HG02981 (cell line): ENCODE data around the gene NMNAT1.
"Not testable (repeated sequence)": the region's sequence is repeated elsewhere in the genome, so short reads cannot be mapped to it uniquely, and the experiment has no call there.

ENCODE experiments used
- ATAC-seq: cut with Tn5 transposase; IDR thresholded peaks from one replicate; pipeline ENCODE4 v1.9.1; 2021; ENCODE audit warnings: mild to moderate bottlenecking, moderate library complexity; ENCODE audit not compliant: unreplicated experiment

The NMNAT1 gene

GRCh38 chr1:10007169-10007568, 63.9 kb downstream of the NMNAT1 start:
- no peak for ATAC-seq

DNA sequence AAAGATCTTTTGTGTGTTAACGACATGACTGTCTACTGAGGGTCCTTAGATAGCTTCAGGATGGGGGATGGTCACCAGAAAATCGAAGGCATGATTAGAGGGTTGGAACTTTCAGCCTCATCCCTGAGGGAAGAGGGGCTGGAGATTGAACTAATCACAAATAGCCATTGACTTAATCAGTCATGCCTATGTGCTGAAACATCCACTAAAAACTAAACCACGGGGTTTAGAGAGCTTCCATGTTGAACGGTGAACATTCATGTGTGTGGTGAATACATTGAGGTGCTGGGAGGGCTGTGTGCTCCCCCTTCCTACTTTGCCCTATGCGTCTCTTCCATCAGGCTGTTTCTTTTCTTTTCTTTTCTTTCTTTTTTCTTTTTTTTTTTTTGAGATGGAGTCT, 70.7 kb downstream of the NMNAT1 start:
- ATAC-seq = no peak

- ATAC-seq = no peak
Observed at GRCh38 chr1:10019561-10019960, 76.3 kb downstream of the NMNAT1 start.

DNA sequence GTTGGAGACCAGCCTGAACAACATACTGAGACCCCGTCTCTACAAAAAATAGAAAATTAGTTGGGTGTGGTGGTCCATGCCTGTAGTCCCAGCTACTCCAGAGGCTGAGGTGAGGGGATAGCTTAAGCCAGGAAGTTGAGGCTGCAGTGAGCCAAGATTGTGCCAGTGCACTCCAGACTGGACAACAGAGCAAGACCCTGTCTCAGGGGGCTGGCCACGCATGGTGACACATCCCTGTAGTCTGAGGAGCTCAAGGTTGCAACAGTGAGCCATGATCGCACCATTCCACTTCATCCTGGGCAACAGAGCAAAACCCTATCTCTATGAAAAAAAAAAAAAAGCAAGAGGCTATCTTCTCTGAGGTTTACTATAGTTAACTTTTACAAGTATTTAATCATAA, 76.8 kb downstream of the NMNAT1 start:
- ATAC-seq = no peak

GRCh38 chr1:10020678-10021077, 77.4 kb downstream of the NMNAT1 start:
- not testable (repeated sequence) for ATAC-seq

DNA sequence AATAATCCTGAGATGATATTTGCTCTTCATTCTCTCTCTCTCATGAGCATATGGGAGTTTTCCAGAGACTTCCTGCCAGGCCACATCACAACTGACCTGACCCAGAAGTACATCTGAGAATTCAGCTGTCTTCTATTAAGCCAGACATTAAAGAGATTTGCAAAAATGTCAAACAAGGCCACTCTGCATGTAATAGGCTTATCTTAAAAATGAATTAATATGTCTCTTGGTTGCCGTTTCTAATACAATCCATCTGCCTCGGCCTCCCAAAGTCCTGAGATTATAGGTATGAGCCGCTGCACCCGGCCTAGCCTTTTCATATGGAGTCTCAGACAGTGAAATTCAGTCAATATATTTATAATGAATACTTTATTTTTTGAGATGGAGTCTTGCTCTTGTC, 78.7 kb downstream of the NMNAT1 start:
- ATAC-seq = not testable (repeated sequence)

DNA sequence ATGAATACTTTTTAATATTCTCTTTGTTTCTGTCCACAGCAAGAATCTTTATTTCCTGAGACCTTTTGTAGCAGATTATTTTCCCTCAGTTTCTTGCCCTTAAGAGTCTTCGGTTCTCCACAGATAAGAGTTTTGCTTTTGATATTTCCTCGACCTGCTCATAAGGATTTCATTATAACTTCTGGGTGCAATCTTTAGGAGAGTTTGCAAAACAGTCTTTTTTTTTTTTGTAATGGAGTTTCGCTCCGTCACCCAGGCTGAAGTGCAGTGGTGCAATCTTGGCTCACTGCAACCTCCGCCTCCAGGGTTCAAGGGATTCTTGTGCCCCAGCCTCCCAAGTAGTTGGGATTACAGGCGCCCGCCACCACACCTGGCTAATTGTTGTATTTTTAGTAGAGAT, 79.4 kb downstream of the NMNAT1 start:
- no peak for ATAC-seq

DNA sequence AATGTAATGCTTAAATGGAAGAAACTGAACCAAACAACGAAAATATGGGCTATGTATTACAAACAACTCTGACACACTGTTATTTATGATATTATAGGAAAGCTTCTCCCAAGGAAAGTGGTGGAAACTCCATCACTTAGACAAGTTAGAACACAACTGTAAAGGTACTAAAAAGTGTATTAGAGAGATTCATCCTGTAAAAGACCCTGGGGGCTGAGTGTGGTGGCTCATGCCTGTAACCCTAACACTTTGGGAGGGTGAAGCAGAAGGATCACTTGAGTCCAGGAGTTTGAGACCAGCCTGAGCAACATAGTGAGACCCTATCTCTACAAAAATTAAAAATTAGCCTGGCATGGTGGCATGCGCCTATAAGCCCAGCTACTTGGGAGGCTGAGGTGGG, 82.1 kb downstream of the NMNAT1 start:
- ATAC-seq = no peak

DNA sequence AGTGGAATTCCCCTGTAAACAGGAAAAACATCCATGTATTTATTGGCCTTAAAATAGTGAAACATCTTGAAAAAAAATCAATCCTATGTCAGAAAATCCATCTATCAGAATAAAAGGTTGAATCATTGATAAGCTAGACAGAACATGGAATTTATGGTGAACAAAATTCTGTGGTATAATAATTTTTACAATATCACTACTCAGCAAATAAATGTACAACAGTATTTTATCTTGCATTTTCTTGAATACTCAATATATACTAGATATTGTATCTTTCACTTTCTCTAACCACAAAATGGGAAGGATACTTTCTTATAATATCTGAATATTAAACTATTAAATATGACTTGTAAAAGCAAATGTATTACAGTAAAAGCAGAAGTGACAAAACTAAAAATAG, 83.8 kb downstream of the NMNAT1 start:
- no peak for ATAC-seq

DNA sequence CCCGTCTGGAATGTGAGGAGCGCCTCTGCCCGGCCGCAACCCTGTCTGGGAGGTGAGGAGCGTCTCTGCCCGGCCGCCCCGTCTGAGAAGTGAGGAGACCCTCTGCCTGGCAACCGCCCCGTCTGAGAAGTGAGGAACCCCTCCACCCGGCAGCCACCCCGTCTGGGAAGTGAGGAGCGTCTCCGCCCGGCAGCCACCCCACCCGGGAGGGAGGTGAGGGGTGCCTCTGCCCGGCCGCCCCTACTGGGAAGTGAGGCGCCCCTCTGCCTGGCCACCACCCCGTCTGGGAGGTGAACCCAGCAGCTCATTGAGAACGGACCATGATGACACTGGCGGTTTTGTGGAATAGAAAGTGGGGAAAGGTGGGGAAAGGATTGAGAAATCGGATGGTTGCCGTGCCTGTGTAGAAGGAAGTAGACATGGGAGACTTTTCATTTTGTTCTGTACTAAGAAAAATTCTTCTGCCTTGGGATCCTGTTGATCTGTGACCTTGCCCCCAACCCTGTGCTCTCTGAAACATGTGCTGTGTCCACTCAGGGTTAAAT, 85.8 kb downstream of the NMNAT1 start:
- not testable (repeated sequence) for ATAC-seq

DNA sequence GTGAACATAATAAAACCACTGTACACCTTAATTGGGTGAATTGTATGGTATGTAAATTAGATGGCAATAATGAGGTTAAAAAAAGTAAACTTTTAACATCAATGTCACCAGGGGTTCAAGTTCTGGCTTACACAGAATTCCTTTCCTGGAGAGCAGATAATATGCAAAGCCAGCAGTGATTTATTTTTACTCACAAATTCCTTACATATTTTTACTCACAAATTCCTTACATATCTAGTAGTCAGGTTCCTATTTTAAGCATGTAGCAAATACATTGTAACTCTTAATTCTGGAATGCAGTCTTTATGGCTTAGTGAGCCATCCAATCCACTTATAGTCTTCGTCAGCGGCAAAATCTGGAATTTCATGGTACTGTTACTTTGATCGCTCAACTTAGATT, 88.2 kb downstream of the NMNAT1 start:
- ATAC-seq = no peak

GRCh38 chr1:10032590-10033358, 89.5 kb downstream of the NMNAT1 start, which contains the start of gene UBE4B:
UBE4B (plus strand) TSS chr1:10032958; CDS start chr1:10033671, 713 bp downstream.
- peak; percentile 95 for ATAC-seq

- peak; percentile 2 for ATAC-seq
Observed at GRCh38 chr1:10033359-10033845, 90.1 kb downstream of the NMNAT1 start.
